ENCODE measurements around the gene OVCH2. TPM values are rescaled to one million over a fixed set of nuclear protein-coding genes. Genes with fewer than 3 reads are reported as not detected.

Gene OVCH2
- total and polyA plus RNA-seq, 10 of the 15 experiments (the other 5 are each of a cell fraction or from before 2014, with no cell fraction given) = not detected

DNA sequence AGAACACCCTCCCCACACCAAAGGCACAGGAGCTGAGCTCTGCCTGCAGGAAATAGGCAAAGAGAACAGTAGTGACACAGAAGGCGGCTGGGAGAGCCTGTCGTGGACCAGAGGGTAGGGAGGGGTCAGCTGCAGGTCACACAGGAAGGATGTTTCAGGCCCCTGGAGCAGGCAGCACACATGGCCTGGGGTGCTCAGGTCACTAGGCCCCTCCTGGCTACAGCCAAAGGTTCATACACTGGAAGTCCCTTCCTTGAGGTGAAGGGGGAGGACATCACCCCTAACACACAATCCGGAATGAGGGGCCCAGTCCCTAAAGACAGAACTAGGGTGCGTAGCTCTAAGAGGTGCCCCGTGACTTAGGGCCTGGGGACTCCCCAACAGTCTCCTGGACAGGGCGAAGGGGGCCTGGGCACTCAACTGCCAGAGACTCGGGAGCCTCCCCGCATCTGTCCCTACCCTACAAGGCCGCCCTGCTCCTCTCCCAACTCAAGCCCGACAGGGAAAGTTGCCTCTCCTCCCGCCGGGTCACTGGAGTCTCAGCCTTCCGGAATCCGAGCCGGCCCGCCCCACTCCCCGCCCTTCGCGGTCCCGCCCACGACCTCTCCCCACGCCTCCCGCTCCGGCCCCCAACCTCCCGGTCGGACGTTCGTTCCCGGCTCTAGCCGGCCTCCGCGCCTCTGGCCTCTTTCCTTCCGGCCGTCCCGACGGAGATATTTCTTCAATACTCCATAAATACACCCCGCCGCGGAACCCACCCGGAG, 33.1 kb downstream of the OVCH2 start, which contains the start of gene CYB5R2:
Gene CYB5R2 (minus strand): TSS at position 541 of the 764 bp plus-strand sequence. CDS start 675 bp downstream, outside the sequence.
- H3K4me3 ChIP-seq = peak within 1 kb of the TSS; percentile 70
- H3K9me3 ChIP-seq (replicated peaks; ENCODE audit: control insufficient read depth, insufficient read depth, low read length) = peaks cover 10% of the 10 kb centered on the region
- H3K27ac ChIP-seq (ENCODE audit: control insufficient read depth, insufficient read depth) = peak within 1 kb of the TSS; percentile 70
- ChIA-PET POLR2A (no interaction called here), SMC1A (ENCODE audit: uncharacterized antibody, unreplicated experiment) (interaction anchor here (0.8 to 1.8 kb wide), 4 partner anchors 70 to 231 kb away, joined by 3 to 4 read pairs (median 3); no protein-coding TSS in a partner anchor), CTCF (interaction anchor here (1.4 to 3.0 kb wide), 4 partner anchors 15 to 160 kb away, joined by 3 to 11 read pairs (median 6); partner anchors contain the start of gene PPFIBP2), RAD21 (ENCODE audit: unreplicated experiment) (interaction anchor here (1.1 to 1.5 kb wide), 2 partner anchors 14 to 152 kb away, joined by 3 to 4 read pairs; no protein-coding TSS in a partner anchor)
- peak; percentile 61 for ATAC-seq
- peak within 1 kb of the TSS; percentile 72 for H2AFZ ChIP-seq (ENCODE audit: control insufficient read depth, low read depth, low read length)
- peak within 1 kb of the TSS; percentile 70 for H3K9ac ChIP-seq (ENCODE audit: control insufficient read depth, insufficient read depth, low read length)
- DNase-seq (ENCODE audit: low read depth, low spot score) = no peak
- H4K20me1 ChIP-seq (ENCODE audit: control insufficient read depth, insufficient read depth) = no peaks in the 10 kb centered on the region
- in situ Hi-C loops (cut with MboI) (no loop called here), intact Hi-C loops (cut with micrococcal nuclease; ENCODE audit: unreplicated experiment) (loop anchor here (2.0 kb wide), 1 partner anchor 160 kb away; the partner anchor contains the start of gene PPFIBP2)
- WGBS (ENCODE audit: insufficient coverage, insufficient replicate concordance, low lambda C conversion rate, missing lambda C conversion rate) = 6% methylated on average over 36 of the region's 40 CpGs
- H3K4me2 ChIP-seq (ENCODE audit: control insufficient read depth, insufficient read depth) = peak within 1 kb of the TSS; percentile 96
- no peaks in the 10 kb centered on the region for H3K36me3 ChIP-seq (ENCODE audit: control insufficient read depth in 2 of 2, insufficient read depth in 2 of 2, low read length in 1 of 2)
- FAIRE-seq = no peak
- peaks cover 34% of the 10 kb centered on the region for H3K4me1 ChIP-seq (ENCODE audit: control insufficient read depth, insufficient read depth, low read length)
- H3K27me3 ChIP-seq (replicated peaks in 1 of 2; ENCODE audit: control insufficient read depth in 2 of 2, insufficient read depth in 2 of 2, low read length in 1 of 2) = no peaks in the 10 kb centered on the region
- BruUV-seq (replicated peaks) = TSS peak; percentile 85
- peaks cover 2% of the 10 kb centered on the region for H3K79me2 ChIP-seq (ENCODE audit: control insufficient read depth, insufficient read depth, low read length)
- TF ChIP-seq POLR2AphosphoS5 (IDR thresholded peaks at IDR 0.05; ENCODE audit: low read length) = peak; percentile 61; the same call in 1 of the 2 replicates
- 0 out of 2 replicates have a peak, but pooled peaks have one; percentile 12 for TF ChIP-seq NR2F1 (conservative IDR thresholded peaks at IDR 0.05)
- 0 out of 2 replicates have a peak, but pooled peaks have one; percentile 11 for TF ChIP-seq CREM (IDR thresholded peaks at IDR 0.05; ENCODE audit: low read depth)
- no peak for TF ChIP-seq MEF2A (IDR thresholded peaks at IDR 0.05; ENCODE audit: insufficient read depth, low read depth, low read length)
- no peak for TF ChIP-seq CBX3 (IDR thresholded peaks at IDR 0.05; ENCODE audit: borderline replicate concordance, low read depth)
- no peak; the same call in none of the 2 replicates for TF ChIP-seq POLR2A (IDR thresholded peaks at IDR 0.05; ENCODE audit: low read depth, low read length)
- 0 out of 3 replicates have a peak, but pooled peaks of 1 of the 2 experiments have one; percentile 57 for TF ChIP-seq EGR1 (IDR thresholded peaks at IDR 0.05; ENCODE audit: borderline replicate concordance in 1 of 2, low read depth in 2 of 2, low read length in 2 of 2)
- no peak for TF ChIP-seq CUX1 (IDR thresholded peaks at IDR 0.05; ENCODE audit: insufficient replicate concordance, low read depth, low read length)
- TF ChIP-seq IKZF1 (conservative IDR thresholded peaks at IDR 0.05) = no peak
- TF ChIP-seq NKRF (conservative IDR thresholded peaks at IDR 0.05) = no peak
- no peak for TF ChIP-seq PML (IDR thresholded peaks at IDR 0.05; ENCODE audit: low read length)
- TF ChIP-seq IRF4 (IDR thresholded peaks at IDR 0.05; ENCODE audit: low read depth, low read length) = no peak
- 0 out of 2 replicates have a peak, but pooled peaks have one; percentile 1 for TF ChIP-seq CREB1 (IDR thresholded peaks at IDR 0.05; ENCODE audit: low read depth)
- TF ChIP-seq ZZZ3 (IDR thresholded peaks at IDR 0.05; ENCODE audit: control insufficient read depth, insufficient read length, low read depth) = no peak
- TF ChIP-seq EZH2 (IDR thresholded peaks at IDR 0.05; ENCODE audit: borderline replicate concordance, control insufficient read depth, low read depth, low read length) = no peak
- 0 out of 2 replicates have a peak, but pooled peaks have one; percentile 10 for TF ChIP-seq TAF1 (IDR thresholded peaks at IDR 0.05; ENCODE audit: borderline replicate concordance, low read depth, low read length)
- no peak for TF ChIP-seq RAD21 (IDR thresholded peaks at IDR 0.05; ENCODE audit: insufficient read depth, low read depth, low read length)
